Measurements from ENCODE around the gene RNF26.
"Not testable (repeated sequence)": the region's sequence is repeated elsewhere in the genome, so short reads cannot be mapped to it uniquely, and the experiment has no call there.

RNF26 gene

DNA sequence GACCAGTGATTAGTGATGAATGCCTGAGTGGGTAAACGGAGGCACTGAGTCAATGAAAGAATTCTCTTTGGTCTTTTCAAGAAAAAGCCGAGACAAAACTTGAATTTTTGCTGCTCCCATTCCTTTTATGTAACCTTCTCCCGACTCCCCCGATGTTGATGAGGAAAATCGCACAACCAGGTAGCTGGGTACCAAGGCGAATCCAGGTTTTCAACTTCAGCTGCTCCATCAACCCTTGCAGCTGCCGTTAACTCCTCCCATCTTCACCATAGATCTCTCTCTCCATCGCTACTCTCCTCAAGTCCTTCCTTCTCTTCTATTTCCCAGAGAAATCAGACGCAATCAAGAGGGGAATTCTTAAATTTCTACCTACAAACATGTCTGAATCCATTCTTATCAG is 47.8 kb downstream of the RNF26 start:
- H3K4me3 ChIP-seq (ENCODE audit: low read depth, low read length) = peak overlapping the region; percentile 48
- TF ChIP-seq, protein P1, sequence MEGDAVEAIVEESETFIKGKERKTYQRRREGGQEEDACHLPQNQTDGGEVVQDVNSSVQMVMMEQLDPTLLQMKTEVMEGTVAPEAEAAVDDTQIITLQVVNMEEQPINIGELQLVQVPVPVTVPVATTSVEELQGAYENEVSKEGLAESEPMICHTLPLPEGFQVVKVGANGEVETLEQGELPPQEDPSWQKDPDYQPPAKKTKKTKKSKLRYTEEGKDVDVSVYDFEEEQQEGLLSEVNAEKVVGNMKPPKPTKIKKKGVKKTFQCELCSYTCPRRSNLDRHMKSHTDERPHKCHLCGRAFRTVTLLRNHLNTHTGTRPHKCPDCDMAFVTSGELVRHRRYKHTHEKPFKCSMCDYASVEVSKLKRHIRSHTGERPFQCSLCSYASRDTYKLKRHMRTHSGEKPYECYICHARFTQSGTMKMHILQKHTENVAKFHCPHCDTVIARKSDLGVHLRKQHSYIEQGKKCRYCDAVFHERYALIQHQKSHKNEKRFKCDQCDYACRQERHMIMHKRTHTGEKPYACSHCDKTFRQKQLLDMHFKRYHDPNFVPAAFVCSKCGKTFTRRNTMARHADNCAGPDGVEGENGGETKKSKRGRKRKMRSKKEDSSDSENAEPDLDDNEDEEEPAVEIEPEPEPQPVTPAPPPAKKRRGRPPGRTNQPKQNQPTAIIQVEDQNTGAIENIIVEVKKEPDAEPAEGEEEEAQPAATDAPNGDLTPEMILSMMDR (conservative IDR thresholded peaks at IDR 0.05; ENCODE audit: low read depth, low read length) = no peak
- no peak for DNase-seq (ENCODE audit: low read depth)

DNA sequence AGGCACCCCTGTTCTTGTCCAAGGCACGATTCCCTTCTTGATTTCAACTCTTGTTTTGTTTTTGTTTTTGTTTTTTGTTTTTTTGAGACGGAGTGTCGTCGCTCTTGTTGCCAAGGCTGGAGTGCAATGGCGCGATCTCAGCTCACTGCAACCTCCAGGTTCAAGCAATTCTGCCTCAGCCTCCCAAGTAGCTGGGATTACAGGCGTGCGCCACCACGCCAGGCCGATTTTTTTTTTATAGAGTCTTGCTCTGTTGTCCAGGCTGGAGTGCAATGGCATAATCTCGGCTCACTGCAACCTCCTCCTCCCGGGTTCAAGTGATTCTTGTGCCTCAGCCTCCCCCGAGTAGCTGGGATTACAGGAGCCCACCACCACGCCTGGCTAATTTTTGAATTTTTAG is 48.2 kb downstream of the RNF26 start:
- H3K4me3 ChIP-seq (ENCODE audit: low read depth, low read length); DNase-seq (ENCODE audit: low read depth): not testable (repeated sequence)

DNA sequence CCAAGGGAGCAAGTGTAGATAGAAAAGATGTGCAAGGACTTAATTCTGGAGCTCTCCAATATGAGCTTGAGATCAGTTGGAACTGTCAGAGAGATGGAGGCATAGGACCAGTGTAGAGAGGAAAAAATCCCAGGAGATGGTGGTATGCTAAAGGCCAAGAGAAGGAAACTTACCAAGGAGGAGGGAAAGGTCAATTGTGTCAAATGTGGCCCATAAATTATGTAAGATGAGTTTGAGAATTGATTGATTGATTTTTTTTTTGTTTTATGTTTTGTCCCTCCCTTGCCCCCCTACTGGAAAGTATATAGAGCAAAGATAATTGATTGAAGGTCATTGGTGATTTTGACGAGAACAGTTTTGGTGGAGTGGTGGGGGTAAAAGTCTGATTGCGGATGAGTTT is 50.0 kb downstream of the RNF26 start:
- TF ChIP-seq, protein P1 (conservative IDR thresholded peaks at IDR 0.05; ENCODE audit: low read depth, low read length) = no peak
- no peak for DNase-seq (ENCODE audit: low read depth)
- H3K4me3 ChIP-seq (ENCODE audit: low read depth, low read length) = no peak overlapping the region

All from choroid plexus epithelial cell (primary cell).